Ecto neural progenitor cell (in vitro differentiated cells): ENCODE data around the gene VEZF1.
"Not testable (repeated sequence)": the region's sequence is repeated elsewhere in the genome, so short reads cannot be mapped to it uniquely, and the experiment has no call there.

Source experiments
- DNase-seq: peaks from one replicate; pipeline ENCODE4 v3.0.0-alpha.2; 2018; ENCODE audit warnings: low spot score

VEZF1 gene

DNA sequence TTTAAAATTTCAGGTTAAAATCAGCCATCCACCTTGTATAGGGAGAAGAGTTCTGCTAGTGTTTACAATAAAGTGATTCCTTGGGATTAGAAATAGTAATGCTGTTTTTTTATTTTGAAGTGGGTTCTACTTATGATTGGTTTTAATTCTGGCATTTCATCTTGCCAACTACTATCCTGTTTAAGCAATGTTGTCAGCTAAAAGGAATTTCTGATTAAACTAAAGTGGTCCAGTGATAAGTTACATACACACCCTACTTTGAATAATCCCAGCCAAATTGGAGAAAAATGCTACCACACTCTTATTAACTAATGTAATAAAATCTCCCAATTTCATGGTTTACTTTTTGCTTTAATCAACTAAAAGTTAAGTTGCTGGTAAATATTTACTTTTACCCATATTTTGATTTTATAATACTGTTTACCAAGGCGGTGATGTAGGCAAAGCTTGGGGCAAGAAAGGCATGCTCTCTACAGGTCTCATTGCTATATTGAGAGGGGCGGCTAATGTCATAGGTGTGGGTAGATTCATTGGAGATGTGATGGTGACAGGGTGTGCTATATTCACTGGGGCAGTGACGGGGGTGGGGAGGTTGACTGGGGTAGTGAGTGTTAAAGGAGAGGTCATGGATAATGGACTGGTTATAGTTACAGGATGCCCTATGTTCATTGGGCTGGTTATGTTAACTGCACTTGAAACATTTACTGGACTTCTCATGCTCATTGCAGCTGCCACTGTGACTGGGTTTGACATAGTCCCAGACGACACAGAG, 13.8 kb downstream of the VEZF1 start:
- DNase-seq = not testable (repeated sequence)

DNA sequence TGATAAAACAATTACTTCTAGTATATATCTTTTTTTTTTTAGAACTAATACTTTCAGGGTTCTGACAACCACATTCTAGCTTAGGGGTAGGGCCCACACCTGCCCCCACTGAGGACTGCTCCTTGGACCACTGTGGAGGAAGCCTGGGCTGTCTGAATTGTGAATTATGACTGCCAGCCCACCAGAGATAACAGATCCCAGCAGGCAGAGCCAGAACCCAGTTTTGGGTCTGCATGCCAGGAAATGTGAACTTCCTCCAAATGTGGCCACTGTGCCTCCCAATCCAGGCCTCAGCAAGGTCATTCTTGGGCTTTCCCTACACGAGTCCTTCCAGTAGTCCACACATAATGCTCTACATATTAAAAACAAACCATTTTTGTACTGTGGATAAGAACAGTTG, 15.9 kb downstream of the VEZF1 start:
- DNase-seq = peak; percentile 33

DNA sequence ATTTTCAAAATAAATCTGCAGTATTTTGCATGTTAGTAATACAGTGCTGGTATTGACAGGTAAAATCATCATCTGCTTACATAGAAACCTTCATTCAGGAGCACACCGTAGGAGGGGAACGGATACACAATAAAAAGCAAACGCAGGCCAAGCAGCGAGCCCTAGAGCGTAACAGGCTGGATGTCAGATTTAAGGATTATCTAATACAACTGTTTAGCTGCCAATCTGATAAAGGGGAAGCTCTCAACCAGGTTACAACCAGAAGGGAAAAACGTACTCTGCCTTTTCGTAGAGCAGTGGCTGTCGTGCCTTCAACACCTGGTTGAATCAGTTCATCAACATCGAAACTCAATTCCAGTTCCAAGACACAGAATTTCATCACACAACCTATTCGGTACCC, 16.5 kb downstream of the VEZF1 start:
- DNase-seq = peak; percentile 36

DNA sequence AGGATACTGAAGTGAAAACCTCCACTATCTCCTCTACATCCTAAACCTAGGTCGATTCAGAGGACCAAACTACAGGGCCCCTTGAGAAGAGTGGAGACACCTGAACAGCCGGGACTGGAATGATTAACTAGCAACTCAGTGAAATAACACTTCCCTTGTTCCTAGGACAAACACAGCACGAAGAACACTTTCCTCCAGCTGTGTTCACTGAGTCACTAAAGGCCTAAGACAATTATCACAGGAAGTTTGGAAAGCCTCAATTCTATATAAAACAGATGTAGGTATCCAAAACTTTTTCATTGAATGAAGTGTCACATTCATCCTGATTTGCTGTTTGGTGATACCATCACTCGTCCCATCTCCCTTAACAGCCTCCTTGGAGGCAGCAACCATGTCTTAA, 17.3 kb downstream of the VEZF1 start:
- DNase-seq = peak; percentile 27

DNA sequence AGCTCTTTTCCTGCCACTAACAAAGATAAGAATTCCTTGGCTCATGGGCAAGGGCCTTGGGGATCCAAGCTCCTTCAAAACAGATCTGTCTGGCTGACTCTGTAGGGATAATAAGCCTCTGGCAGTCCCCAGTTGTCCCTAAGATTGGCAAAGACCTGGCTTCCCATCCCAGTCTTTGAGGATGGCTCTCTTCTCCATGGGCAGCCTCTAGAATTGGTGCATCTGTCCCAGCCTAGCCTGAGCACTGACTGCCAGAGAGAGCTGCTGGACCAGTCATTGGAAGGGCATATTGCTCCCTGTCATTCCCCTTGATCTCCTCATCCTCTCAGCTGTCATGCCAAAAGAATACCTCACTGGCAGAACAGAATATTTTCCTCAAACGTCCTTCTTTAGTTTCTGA, 19.6 kb downstream of the VEZF1 start:
- peak; percentile 29 for DNase-seq

DNA sequence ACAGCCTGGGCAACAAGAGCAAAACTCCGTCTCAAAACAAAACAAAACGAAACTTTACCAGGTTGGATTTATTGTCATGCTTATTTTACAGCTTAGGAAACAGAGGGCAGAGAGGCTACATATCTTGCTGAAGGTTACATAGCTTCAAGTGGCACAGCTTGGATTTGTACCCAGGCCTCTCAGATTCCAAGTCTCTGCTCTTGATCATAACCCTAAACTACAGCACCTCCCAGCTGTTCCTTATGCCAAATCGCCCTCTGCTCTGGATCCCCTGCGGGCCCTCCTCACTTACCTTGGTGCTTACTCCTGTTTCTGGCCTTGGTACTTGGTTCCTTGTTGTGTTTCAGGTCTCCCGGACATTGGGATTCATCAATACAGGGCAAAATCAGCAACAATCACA, 21.2 kb downstream of the VEZF1 start:
- DNase-seq = peak; percentile 30

DNA sequence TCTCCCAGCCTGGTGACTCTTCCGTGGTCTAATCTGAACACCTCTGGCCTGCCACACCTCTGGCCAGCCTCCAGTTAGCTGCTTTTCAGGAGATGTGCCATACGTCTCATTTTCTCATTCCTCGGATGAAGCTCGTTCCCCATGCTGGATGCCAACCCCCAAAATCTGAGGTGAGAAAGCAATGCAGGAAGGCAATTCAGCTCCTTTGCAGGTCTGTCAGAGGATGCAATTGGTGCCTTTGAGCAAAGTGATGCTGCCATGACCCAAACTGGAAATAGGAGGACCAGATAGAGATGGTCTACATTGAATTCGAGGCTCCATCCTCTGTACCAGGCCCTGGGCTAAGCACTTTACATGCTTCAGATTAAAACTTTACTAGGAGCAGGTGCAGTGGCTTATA, 21.8 kb downstream of the VEZF1 start:
- peak; percentile 33 for DNase-seq

DNA sequence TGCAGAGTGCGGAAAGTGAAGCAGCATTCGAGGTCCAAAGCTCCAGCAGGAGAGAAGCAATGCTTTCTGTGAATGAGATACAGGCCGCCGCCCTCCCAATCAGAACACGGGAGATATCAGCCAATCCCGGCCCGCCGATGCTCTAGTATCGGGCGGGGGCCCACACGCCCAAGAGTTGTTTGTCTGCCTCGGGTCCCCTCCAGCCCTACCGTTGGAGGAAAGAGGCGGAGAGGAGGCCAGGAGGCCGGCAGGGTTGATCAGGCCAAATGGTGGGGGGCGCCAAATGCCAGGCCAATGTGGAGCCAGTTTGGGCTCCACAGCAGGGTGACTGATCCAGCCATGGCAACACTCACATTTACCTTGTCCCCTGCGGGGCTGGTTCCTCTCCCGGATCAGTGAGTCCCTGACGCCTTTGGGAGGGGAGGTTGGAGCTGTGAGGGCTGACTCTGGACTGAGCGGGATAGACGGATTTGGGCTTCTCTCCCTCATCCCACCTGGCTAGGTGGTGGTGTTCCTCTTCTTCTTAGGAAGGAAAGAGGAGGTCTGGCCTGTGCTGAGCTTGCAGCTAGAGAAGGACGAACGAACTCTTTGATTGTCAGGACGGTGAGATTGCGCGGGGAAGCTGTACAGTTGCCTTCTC, 22.4 kb downstream of the VEZF1 start:
- peak; percentile 45 for DNase-seq

DNA sequence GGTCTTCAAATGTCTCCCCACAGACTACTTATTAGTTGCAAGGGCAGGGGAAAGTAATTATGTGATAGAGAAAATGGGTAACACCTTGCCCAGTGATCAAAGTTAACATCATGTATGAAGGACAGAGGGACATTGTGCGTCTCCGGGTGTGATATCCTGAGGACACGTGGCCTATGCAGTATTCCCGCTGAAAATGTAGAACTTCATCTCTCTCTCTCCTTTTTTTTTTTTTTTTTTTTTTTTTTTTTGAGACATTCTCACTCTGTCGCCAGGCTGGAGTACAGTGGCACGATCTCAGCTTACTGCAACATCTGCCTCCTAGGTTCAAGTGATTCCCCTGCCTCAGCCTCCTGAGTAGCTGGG, 24.9 kb downstream of the VEZF1 start:
- DNase-seq = peak; percentile 14

DNA sequence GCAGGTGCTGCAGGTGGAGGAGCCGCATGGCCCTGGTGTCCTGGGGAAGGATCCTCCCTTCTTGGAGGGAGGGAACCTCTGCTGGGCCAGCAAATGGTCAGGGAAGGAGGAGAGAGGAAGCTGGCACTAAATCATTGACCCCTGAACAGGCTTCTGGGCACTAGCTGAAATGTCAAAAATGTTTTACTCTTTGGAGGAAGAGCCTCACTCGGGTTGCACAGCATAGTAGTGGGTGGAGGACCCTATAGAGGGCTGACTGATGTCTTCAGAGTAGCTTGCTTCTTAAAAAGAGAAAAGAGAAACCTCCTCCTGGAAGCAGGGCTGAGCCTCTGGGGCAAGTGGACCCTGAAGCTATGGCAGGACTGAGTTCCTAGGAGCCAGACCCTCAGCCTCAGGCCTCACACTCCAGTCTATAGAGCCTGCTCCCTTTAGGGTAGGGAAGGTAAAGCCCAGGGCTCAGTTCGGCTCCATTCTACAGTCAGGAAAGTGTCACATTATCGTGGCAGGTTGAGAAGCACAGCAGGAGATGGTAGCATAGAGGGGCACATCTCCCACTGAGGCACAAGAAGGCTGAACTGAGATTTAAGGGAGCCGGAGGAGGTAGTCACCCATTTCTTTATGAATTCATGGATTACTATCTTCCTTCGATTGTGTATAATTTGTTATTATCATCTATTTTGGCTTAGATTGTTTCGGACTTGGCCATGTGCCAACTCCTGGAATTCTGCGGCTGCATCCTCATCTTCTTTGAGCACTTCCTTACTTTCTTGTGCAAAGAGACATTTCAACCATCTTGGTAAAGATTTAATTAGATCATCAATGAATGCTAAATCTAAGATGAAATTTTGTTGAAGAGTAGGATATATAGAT, 25.5 kb downstream of the VEZF1 start:
- peak; percentile 29 for DNase-seq

DNA sequence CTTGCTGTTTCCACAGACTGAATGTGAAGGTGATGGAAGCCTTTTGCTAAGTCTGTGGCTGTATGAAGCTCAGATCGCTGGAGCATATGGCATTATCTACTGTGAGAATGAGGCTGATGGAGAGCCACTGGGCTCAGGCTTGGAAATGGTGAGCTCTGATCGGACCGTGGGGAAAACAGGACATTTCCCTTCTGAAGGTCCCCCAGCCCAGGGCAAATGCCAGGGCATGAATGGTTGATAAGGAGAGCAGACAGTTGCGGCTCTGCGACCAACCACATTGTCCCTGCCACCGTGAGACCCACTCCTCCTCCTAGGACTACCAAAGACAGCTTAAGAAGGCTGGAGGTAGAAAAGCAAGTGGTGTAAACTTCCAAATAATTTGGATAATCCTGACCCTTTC, 28.1 kb downstream of the VEZF1 start:
- peak; percentile 42 for DNase-seq

DNA sequence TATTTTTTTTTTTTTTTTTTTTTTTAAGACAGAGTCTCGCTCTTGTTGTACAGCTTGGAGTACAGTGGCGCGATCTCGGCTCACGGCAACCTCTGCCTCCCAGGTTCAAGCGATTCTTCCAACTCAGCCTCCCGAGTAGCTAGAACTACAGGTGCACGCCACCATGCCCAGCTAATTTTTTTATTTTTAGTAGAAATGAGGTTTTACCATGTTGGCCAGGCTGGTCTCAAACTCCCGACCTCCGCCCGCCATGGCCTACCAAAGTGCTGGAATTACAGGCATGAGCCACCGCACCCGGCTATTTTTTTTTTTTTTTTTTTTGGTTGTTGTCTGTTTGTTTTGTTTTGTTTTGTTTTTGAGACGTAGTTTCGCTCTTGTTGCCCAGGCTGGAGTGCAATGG, 29.7 kb downstream of the VEZF1 start:
- DNase-seq = peak; percentile 15

DNA sequence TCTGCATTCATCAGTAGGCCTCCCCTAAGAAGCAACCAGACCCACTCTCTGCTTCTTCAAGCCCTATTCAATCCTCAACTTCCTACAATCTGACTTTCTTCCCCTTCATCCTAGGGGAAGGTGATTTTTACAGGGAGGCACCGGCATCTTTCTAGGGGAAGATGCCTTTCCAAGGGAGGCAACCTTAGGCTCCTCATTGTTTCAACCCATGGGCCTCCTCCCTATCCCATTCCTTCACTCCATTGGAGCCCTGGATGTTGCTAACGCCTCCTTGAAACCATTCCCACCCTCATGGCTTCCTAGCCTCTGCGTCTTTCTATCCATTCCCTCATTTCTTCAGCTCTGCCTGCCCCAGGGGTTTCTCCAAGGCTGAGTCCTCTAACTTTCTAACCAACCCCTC, 30.2 kb downstream of the VEZF1 start:
- peak; percentile 39 for DNase-seq

DNA sequence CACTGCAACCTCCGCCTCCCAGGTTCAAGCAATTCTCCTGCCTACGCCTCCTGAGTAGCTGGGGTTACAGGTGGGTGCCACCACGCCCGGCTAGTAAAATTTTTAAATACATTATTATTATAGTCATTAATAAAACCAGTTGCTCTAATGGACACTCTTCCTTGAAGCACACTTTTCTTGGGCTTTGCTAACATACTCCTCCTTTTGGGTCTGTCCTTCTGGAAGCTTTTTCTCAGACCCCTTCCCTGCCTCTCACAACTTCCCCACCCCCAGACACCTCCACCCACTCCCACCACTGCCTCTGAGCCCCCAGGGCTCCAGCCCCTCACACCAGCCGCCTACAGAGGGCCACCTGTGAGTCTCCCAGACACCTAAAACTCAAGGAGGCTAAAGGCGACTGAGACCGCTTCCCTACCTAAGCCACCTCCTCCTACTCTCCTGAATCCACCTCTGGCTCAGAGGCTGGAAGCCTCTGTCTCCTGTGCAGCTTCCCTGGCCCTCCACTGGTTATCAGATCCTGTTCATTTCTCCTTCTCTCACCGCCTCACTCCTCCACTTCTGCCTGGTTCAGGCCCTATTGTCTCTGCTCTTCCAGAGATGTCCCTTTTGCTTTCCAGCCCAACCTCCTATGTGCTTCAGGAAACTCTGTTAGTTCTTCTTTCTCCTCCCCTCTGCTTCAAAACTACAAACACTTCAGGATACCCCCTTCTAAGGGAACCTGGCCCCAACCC, 30.8 kb downstream of the VEZF1 start:
- peak; percentile 43 for DNase-seq

DNA sequence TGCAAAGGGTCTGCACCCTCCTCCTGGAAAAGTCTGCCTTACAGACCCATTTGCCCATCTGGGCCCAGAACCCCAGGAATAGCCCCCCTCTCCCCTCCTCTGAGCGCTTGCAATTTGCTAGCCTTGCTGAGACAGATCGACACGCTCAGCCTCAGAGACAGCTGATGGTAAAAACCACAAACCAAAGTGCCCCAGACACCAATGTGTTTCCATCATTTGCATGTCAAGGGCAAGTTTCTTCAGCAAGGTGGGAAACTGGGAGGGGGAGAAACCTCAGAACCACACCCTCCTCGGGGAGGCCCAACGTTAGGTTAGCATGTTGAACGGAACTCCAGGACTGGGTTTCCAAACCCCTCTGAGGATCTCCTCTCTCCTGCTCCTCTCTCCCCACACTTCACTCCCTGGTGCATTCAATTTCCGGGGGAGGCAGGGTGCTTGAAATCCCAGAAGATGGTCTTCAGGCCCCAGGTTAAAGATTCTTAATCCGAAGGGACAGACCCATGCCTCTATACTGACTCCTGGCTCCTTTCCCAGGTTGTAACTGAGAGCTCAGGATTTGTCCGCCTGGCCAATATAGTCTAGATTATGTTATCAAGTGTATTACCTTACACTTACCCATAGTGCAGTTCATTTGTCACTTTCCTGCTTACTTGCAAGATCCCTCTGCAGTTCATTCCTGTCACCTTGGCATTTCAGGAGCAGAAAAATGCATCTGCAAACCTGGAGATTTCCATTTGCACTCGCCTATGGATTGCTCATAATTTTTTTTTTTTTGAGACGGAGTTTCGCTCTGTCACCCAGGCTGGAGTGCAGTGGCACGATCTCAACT, 31.5 kb downstream of the VEZF1 start:
- peak; percentile 52 for DNase-seq

DNA sequence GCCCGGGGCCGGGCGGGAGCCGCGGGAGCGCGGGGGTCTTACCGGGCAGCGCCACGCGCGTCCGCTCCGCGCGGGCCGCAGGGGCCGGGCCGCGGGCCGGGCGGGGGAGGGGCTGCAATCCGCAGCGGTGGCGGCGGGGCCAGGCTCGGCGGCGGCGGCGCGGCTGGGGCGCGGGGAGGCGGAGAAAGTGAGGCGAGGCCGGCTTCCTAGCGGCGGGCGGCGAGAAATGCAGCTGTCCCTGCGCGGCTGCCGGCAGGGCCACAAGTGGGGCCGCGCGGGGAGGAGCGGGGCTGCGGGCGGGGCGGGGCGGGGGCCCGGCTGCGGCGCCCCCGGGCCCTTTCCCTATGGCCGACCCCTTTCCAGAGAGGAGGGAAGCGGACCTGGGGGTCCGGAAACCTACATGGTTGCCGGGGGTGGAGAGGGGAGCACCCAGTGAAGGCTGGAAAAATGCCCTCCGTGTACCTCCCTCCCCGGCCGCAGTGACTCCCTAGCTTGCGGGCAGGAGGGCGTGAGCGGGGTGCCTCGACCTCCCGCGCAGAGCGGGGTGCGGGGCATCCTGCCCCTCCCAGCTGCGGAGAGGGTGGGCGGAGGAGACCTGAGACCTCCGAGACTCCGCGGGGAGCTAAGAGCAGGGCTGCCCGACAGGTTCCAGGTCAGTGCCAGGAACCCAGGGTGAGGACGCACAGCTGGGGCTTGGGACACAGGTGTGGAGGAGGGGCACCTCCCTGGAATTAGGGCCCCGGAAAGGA, 32.7 kb downstream of the VEZF1 start, which contains the start of gene CUEDC1:
TSS of gene CUEDC1 (minus strand) at position 230 of the 749 bp plus-strand sequence. CDS start 69,848 bp downstream, outside the sequence.
- peak; percentile 92 for DNase-seq

DNA sequence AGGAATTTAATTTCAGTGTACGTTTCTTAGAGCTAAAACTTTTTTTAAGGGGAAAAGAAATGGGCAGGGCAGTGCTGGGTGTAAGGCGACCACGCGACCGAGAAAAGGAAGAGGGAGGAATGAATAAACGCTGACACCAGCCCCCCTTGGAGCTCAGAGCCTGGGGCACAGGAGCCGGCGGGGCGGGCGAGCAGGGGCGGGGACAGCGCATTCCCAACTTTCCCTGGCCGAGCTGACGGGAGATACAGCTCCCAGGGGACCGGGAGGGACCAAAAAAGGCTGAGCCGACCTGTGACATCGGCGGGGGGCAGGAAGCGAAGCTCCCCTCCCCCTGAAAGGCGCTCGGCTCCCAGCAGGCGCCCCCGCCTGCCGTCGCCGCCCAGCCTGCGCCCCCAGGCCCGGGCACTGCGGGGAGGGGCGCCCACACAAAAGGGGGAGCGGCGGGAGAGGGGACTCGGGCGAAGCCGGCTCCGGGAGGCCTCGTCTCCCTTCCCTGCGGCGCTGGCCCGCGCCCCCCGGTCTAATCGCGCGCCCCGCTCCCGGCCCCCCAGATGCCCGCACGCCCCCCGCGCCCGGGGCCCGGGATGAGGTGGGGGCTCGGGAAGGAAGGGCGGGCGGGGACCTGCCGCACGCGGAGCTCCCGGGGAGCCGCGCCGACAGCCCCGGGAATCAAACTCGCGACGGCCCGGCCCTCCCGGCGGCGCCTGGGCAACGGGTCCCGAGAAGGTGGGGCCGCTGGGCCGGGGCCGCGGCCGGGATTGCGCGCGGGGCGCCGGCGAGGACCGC, 33.5 kb downstream of the VEZF1 start:
- DNase-seq = peak; percentile 85

DNA sequence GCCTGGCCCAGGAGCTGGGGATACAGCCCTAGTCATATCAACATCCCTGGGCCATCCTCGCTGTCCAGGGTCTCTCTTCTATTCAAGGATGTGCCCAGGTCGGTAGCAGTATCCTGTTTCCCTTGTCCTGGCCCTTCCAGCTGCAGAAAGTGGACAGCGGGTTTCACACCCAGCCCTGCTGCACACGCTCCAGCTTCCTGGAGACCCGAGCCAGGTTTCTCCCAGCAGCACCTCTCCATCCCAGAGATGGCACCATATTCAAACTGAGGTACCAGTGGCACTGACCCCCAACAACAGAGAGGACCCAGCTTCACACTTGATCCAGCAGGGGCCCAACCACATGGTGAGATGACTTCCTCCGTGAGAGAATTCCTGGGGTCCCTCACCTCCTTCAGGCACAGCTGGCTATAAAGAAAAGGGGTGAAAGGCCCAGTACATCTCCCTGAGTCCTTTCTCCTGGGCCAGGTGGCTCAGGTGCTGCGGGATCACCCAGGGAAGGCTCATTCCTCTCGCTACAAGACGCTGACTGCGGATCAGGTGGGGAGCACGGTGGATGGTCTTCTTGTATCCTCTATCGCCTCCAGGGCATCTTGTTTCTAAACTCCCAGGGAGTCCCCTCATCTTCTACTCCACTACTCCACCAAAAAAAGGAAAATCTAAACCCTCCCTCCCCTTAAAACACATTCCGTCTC, 34.2 kb downstream of the VEZF1 start:
- DNase-seq = no peak

DNA sequence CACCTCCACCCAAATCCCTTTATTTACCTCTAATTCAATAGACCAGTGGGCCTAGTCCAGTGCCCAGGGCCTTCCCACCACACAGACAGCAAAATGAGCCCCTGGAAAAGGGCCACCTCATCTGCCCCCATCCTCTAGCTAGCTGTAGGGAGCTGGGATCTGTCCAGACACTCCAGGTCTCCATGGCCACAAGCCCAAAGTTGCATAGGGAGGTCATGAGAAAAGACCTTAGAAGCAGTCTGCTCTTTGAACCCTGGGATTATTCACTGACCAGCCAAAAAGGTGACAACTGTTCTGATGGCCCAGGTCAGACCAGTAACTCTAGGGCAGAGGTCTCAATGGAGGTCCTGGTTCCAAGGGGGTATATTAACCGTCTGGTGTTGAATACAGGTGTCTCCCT, 34.8 kb downstream of the VEZF1 start:
- peak; percentile 50 for DNase-seq
